ENCODE data around the gene KCNIP4. TPM values are rescaled to one million over a fixed set of nuclear protein-coding genes. Genes with fewer than 3 reads are reported as not detected.

The KCNIP4 gene
- total and polyA plus RNA-seq, 2 of the 4 experiments (the other 2 are of a cell fraction) = not detected

DNA sequence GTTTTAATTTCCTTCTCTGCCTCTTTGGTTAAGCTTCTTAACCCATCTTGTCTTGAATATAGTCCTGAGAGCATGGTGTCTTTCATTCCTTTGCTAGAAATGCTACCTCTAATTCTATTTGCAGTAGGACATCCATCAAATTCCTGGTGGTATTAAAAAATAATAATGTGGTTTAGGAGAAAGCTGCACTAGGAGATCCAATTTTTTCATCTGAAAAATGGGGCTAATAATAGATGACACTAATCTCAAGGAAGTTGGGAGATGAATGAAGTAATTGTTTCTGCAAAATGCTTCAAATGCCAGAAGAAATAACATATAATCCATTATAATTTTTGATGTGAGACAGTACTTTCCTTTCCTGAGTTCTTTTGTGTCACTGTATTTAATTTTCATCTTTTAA, 1053.4 kb downstream of the KCNIP4 start:
- no peak overlapping the region for H3K56ac ChIP-seq (ENCODE audit: extremely low read depth, insufficient read depth, low read length)
- TF ChIP-seq SMC3 (IDR thresholded peaks at IDR 0.05; ENCODE audit: low read depth, low read length) (no peak), MXI1 (IDR thresholded peaks at IDR 0.05; ENCODE audit: borderline replicate concordance, low read depth, low read length) (no peak), MAFK (IDR thresholded peaks at IDR 0.05; ENCODE audit: low read depth, low read length) (no peak), RFX5 (IDR thresholded peaks at IDR 0.05; ENCODE audit: low read depth, low read length) (no peak), RCOR1 (IDR thresholded peaks at IDR 0.05; ENCODE audit: insufficient replicate concordance, low read length) (no peak), NFE2L2 (IDR thresholded peaks at IDR 0.05; ENCODE audit: low read depth, low read length) (no peak), CEBPB (IDR thresholded peaks at IDR 0.05; ENCODE audit: low read depth, low read length) (no peak)
- TF ChIP-seq, protein P1, sequence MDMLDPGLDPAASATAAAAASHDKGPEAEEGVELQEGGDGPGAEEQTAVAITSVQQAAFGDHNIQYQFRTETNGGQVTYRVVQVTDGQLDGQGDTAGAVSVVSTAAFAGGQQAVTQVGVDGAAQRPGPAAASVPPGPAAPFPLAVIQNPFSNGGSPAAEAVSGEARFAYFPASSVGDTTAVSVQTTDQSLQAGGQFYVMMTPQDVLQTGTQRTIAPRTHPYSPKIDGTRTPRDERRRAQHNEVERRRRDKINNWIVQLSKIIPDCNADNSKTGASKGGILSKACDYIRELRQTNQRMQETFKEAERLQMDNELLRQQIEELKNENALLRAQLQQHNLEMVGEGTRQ (IDR thresholded peaks at IDR 0.05; ENCODE audit: low read depth, low read length) = no peak
- TF ChIP-seq, protein P2, sequence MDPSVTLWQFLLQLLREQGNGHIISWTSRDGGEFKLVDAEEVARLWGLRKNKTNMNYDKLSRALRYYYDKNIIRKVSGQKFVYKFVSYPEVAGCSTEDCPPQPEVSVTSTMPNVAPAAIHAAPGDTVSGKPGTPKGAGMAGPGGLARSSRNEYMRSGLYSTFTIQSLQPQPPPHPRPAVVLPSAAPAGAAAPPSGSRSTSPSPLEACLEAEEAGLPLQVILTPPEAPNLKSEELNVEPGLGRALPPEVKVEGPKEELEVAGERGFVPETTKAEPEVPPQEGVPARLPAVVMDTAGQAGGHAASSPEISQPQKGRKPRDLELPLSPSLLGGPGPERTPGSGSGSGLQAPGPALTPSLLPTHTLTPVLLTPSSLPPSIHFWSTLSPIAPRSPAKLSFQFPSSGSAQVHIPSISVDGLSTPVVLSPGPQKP (IDR thresholded peaks at IDR 0.05; ENCODE audit: borderline replicate concordance, low read depth, low read length) = no peak
- CTCF ChIA-PET = no interaction called here
- no peak overlapping the region for H3K23ac ChIP-seq (ENCODE audit: low read depth, low read length)
- H3K4ac ChIP-seq (ENCODE audit: low read depth, low read length) = no peak overlapping the region
- H3K14ac ChIP-seq (replicated peaks; ENCODE audit: low read depth, low read length) = no peak overlapping the region
- no peak overlapping the region for H2BK20ac ChIP-seq (ENCODE audit: low read depth, low read length)
- H3K9me3 ChIP-seq (ENCODE audit: control insufficient read depth, insufficient read depth, low read length) = peaks cover 2% of the 10 kb centered on the region; the same call in 1 of the 2 replicates
- H3K27me3 ChIP-seq (ENCODE audit: control insufficient read depth, insufficient read depth, low read length) = no peaks in the 10 kb centered on the region
- H3K18ac ChIP-seq (ENCODE audit: low read depth, low read length) = no peak overlapping the region
- no peaks in the 10 kb centered on the region for H4K20me1 ChIP-seq (ENCODE audit: insufficient read depth, low read length)
- in situ Hi-C loops (cut with MboI; ENCODE audit: low sequenced_read_pairs) = no loop called here
- H3K4me3 ChIP-seq (ENCODE audit: insufficient read depth, low read depth, low read length) = no peak overlapping the region
- H2BK15ac ChIP-seq (ENCODE audit: low read depth, low read length) = no peak overlapping the region
- no peak overlapping the region for H2AFZ ChIP-seq (replicated peaks; ENCODE audit: low read length, poor library complexity)
- no peaks in the 10 kb centered on the region for H3K36me3 ChIP-seq (ENCODE audit: control insufficient read depth, insufficient read depth, low read length)
- no peak overlapping the region for H3K27ac ChIP-seq (ENCODE audit: insufficient read depth, low read length)
- no peaks in the 10 kb centered on the region for H3K79me1 ChIP-seq (ENCODE audit: low read depth in 1 of 2, low read length in 2 of 2)
- no peak overlapping the region for H3K9ac ChIP-seq (ENCODE audit: low read depth, low read length)
- ATAC-seq (ENCODE audit: low read depth) (no peak), DNase-seq (no peak)
- no TSS peak for BruUV-seq (replicated peaks)
- intact Hi-C loops (cut with micrococcal nuclease) = no loop called here
- H4K5ac ChIP-seq (ENCODE audit: low read depth, low read length) = no peak overlapping the region
- dilution Hi-C loops (cut with HindIII; ENCODE audit: low sequenced_read_pairs, unreplicated experiment) = no loop called here
- no peaks in the 10 kb centered on the region for H3K9me1 ChIP-seq (ENCODE audit: insufficient read depth, low read length)
- H2BK120ac ChIP-seq (ENCODE audit: low read depth, low read length) = no peak overlapping the region
- no peak overlapping the region for H3K4me2 ChIP-seq (ENCODE audit: low read depth, low read length)
- no peaks in the 10 kb centered on the region for H3K4me1 ChIP-seq (ENCODE audit: control insufficient read depth, insufficient read depth, low read length)
- H2AK5ac ChIP-seq (ENCODE audit: low read depth, low read length) = no peak overlapping the region
- no peak overlapping the region for H4K8ac ChIP-seq (ENCODE audit: low read depth in 2 of 2, low read length in 2 of 2)
- no peak overlapping the region for H4K91ac ChIP-seq (ENCODE audit: insufficient read depth, low read depth, low read length)
- POLR2A ChIA-PET (ENCODE audit: unreplicated experiment) = no interaction called here
- H2BK5ac ChIP-seq (ENCODE audit: low read depth, low read length, poor library complexity, severe bottlenecking) = no peak overlapping the region
- H2AK9ac ChIP-seq (replicated peaks; ENCODE audit: low read depth, low read length, poor library complexity) = no peak overlapping the region
